ENCODE data around the gene PITX3. TPM values are rescaled to one million over a fixed set of nuclear protein-coding genes. Genes with fewer than 3 reads are reported as not detected.

Gene PITX3
- total and polyA plus RNA-seq, 9 of the 15 experiments (the other 6 are each of a cell fraction or from before 2014, with no cell fraction given), result 0.30 to 0.98 (median 0.95) TPM; not detected in 6

DNA sequence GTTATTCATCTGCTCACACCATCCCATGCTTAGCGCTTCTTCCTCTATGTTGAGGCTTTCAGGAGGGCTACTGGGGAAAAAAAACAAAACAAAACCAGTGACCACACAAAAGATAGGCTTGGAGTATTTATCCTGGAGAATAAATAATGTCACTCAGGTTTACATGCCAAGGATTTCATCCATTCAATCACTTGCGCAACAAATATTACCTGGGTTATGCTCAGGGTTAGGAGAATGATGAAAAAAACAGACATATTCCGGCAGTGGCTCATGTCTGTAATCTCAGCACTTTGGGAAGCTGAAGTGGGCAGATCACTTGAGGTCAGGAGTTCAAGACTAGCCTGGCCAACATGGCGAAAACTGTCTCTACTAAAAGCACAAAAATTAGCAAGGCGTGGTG is 18.5 kb downstream of the PITX3 start:
- no peaks in the 10 kb centered on the region for H3K9me3 ChIP-seq (replicated peaks; ENCODE audit: control insufficient read depth, insufficient read depth, low read depth, low read length)
- in situ Hi-C loops (cut with MboI) (no loop called here), intact Hi-C loops (cut with micrococcal nuclease) (no loop called here)
- no peaks in the 10 kb centered on the region for H4K20me1 ChIP-seq (replicated peaks; ENCODE audit: control insufficient read depth, insufficient read depth, low read length)
- no peak overlapping the region for H2AFZ ChIP-seq (ENCODE audit: low read depth, low read length)
- no peak overlapping the region for H3K9ac ChIP-seq (ENCODE audit: insufficient read depth in 1 of 2, low read depth in 2 of 2, low read length in 2 of 2)
- H3K79me2 ChIP-seq (ENCODE audit: control insufficient read depth, insufficient read depth, low read length), result no peaks in the 10 kb centered on the region
- ATAC-seq (no peak), FAIRE-seq (no peak), DNase-seq (ENCODE audit: extremely low read depth in 1 of 4, low spot score in 3 of 4) (no peak)
- no peaks in the 10 kb centered on the region for H3K9me1 ChIP-seq (ENCODE audit: control insufficient read depth, insufficient read depth, low read length)
- TF ChIP-seq CEBPB (tag; IDR thresholded peaks at IDR 0.05), result peak; percentile 50
- TF ChIP-seq ILK (tag; IDR thresholded peaks at IDR 0.05; ENCODE audit: borderline replicate concordance, low read depth), result no peak
- TF ChIP-seq CEBPG (CRISPR knock-in tag; IDR thresholded peaks at IDR 0.05), result no peak
- TF ChIP-seq CEBPG (tag; conservative IDR thresholded peaks at IDR 0.05 in 1 of 2, IDR thresholded peaks at IDR 0.05 in 1 of 2), result 0 out of 4 replicates have a peak, but pooled peaks of 1 of the 2 experiments have one; percentile 12
- no peak overlapping the region for H3K4me3 ChIP-seq
- H3K4me2 ChIP-seq (ENCODE audit: insufficient read depth, low read length), result no peak overlapping the region
- POLR2A ChIA-PET, result interaction anchor here (0.7 to 1.0 kb wide), 2 partner anchors 22 to 282 kb away, joined by 3 to 4 read pairs; no protein-coding TSS in a partner anchor
- peaks cover 10 to 11% of the 10 kb centered on the region in 2 experiments; a peak in 4 of 5 replicates for H3K4me1 ChIP-seq (replicated peaks in 1 of 2; ENCODE audit: control insufficient read depth in 2 of 2, insufficient read depth in 2 of 2, low read length in 2 of 2)
- BruUV-seq (replicated peaks), result no TSS peak
- H3K36me3 ChIP-seq (ENCODE audit: control insufficient read depth, insufficient read depth, low read length), result no peaks in the 10 kb centered on the region
- CTCF ChIA-PET (ENCODE audit: low intra/inter-chr PET ratio), result no interaction called here
- H3K27me3 ChIP-seq (ENCODE audit: control insufficient read depth in 2 of 2, insufficient read depth in 2 of 2, low read length in 2 of 2), result peaks cover 0 to 5% of the 10 kb centered on the region in 2 experiments; a peak in 2 of 5 replicates
- H3K27ac ChIP-seq (ENCODE audit: extremely low read depth, low read depth, low read length), result no peak overlapping the region
- WGBS (ENCODE audit: insufficient coverage, low coverage, missing lambda C conversion rate), result 27% methylated on average over 5 of the region's 5 CpGs

DNA sequence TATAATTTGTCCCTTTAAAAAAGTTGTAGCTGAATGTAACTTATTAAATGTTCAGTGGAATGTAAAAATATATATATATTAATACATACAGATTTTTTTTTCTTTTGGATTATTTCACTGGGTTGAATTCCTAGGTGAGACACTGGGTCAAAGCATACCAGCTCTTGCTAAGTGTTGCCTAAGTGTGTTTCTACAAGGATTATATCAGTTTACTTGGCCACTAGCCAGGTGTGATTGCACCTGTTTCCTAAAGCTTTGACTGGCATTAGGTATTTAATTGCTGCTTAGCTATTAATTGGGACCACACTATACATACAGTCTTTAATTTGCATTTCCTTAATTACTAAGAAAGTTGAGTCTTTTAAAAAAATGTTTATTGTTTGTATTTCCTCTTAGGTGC is 20.7 kb downstream of the PITX3 start:
- Histone ChIP-seq H4K20me1 (replicated peaks; ENCODE audit: control insufficient read depth, insufficient read depth, low read length) (no peaks in the 10 kb centered on the region), H3K4me3 (no peak overlapping the region), H3K4me2 (ENCODE audit: insufficient read depth, low read length) (no peak overlapping the region), H3K4me1 (replicated peaks in 1 of 2; ENCODE audit: control insufficient read depth in 2 of 2, insufficient read depth in 2 of 2, low read length in 2 of 2) (peaks cover 0 to 4% of the 10 kb centered on the region in 2 experiments; a peak in 3 of 5 replicates), H3K79me2 (ENCODE audit: control insufficient read depth, insufficient read depth, low read length) (no peaks in the 10 kb centered on the region), H3K36me3 (ENCODE audit: control insufficient read depth, insufficient read depth, low read length) (no peaks in the 10 kb centered on the region), H3K9me3 (replicated peaks; ENCODE audit: control insufficient read depth, insufficient read depth, low read depth, low read length) (no peaks in the 10 kb centered on the region), H3K27ac (ENCODE audit: extremely low read depth, low read depth, low read length) (no peak overlapping the region), H3K9me1 (ENCODE audit: control insufficient read depth, insufficient read depth, low read length) (no peaks in the 10 kb centered on the region), H3K9ac (ENCODE audit: insufficient read depth in 1 of 2, low read depth in 2 of 2, low read length in 2 of 2) (no peak overlapping the region), H2AFZ (ENCODE audit: low read depth, low read length) (no peak overlapping the region), H3K27me3 (ENCODE audit: control insufficient read depth in 2 of 2, insufficient read depth in 2 of 2, low read length in 2 of 2) (peaks cover 0 to 5% of the 10 kb centered on the region in 2 experiments; a peak in 2 of 5 replicates)
- DNase-seq (ENCODE audit: extremely low read depth in 1 of 4, low spot score in 3 of 4), result no peak
- in situ Hi-C loops (cut with MboI) (no loop called here), intact Hi-C loops (cut with micrococcal nuclease) (no loop called here)
- BruUV-seq (replicated peaks), result no TSS peak
- FAIRE-seq, result no peak
- ATAC-seq, result no peak
- CTCF ChIA-PET (ENCODE audit: low intra/inter-chr PET ratio), result no interaction called here
- POLR2A ChIA-PET, result interaction anchor here (1.3 kb wide), 1 partner anchor 9 kb away, joined by 3 read pairs; no protein-coding TSS in a partner anchor
- TF ChIP-seq NFIC (IDR thresholded peaks at IDR 0.05), result peak; percentile 31; the same call in 1 of the 2 replicates
- TF ChIP-seq ZBTB8A (IDR thresholded peaks at IDR 0.05; ENCODE audit: partially characterized antibody), result no peak
